HCEC 1CT (cell line): ENCODE results near the gene RASGEF1B.
"Not testable (repeated sequence)": the region's sequence is repeated elsewhere in the genome, so short reads cannot be mapped to it uniquely, and the experiment has no call there.

ENCODE experiments used
- DNase-seq: peaks from one replicate; pipeline ENCODE4 v3.0.0-alpha.2; 2017

Gene RASGEF1B

DNA sequence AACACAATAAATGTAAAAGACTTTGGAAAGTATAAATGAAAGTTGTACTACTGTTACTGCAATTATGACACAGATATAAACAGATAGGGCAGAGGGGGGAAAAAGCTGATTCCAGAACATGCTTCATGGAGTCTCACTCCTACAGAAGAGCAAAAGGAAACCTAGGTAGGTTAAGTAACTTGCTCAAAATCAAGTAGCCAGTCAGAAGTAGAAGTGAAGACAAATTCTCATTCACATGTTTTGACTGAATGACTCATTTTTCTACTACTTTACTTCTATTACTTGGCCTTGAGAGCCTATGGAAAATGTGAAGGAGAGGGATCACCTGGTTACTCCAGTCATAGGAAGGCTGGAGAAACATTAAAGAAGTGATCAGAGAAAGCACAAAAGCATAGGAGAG is 23.6 kb upstream of the RASGEF1B start:
- DNase-seq = no peak

DNA sequence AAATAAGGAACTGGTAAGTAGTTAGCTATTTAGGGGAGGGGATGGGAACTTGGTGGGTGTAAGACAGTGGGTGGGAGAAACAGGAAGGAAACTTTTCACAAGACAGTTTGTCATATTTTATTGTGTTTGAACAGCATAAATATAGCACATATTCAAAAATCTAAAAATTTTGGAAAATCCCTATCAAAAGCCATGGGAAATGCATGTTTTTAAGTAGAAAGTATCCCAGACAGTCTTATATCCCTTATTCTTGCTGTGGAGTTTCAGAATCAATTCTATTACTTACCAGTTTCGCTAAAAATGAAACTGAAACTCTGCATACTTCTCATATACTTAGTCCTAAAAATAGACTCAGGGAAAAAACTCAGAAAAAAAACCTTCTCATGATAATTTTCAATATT is 22.3 kb upstream of the RASGEF1B start:
- DNase-seq = no peak

DNA sequence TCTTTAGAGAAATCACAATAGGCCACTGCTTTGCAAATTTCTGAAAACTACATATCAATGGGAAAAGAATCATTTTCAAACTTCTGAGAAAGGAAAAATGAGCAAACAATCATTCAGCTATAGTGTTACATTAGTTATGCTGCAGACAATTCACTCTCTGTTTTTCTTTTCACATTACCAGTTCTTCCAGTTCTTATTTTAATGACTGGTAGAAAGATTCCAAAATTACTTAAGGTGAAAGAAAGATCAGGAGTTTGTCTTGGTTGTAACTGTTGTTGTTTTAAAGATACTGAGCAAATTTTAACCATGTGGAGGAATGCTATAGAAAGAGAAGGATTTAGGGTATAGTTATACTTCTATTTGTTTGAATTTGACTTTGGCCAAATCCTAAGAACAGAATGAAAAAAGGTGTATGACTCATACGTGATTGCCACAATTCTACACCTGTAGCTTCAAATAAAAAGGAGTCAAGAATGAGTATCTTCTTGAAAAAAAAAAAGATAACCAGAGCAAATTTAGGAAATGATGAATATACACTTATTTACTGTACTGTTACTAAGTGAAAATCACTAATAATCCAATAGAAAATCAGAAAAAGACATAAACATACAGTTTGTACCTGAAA is 21.0 kb upstream of the RASGEF1B start:
- DNase-seq = no peak

DNA sequence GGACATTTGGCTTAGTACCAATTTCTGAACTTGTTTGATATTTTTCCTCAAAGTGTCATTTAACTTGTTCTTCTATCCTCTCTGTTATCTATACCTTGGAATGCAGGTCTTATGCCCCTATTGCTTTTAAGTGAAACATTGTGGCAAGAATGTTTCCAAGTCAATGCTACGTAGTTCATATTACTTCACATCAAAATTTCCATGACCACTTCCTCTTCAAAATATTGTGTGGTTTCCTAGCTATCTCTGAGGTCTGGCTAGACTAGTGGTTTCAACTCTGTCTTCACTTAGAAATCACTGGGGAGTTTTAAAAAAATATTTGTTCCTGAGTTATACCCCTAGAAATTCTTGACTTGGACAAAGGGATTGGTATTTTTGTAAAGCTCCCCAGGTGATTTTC is 20.2 kb upstream of the RASGEF1B start:
- no peak for DNase-seq

DNA sequence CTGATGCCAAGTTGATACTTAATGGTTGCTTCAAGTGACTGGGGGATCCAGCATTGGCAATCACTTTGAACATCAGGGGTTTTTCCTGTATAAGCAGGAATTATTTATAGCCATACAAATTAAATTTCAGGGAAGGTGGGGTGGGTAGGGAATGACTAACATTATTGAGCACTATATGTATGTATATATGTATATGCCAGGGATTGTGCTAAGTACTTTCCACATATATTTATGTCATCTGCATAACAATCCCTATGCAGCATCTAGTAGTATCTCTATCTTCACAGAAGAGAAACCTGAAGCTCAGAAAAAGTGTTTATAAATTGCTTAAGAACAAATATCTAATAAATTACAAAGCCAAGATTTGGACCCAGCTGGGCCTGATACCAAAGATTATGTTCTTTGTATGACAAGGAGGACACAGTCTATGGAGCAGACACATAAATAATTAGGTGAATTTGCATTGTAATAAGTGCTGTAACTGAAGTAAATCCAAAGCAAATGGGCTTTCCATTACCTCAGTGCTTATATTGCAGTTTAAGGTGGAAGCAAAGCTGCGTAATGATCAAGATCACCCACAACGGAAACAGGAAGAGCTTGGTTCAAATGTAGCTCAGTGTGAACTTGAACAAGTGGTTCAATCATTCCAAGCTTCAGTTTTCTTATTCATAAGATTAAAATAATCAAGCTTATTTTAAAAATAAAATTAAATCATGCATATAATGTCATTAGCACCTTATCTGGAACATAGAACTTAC is 18.9 kb upstream of the RASGEF1B start:
- DNase-seq = no peak

GRCh38 chr4:81486502-81486901 is 14.8 kb upstream of the RASGEF1B start:
- DNase-seq = no peak

- no peak for DNase-seq
Measured at GRCh38 chr4:81485310-81485980, 13.7 kb upstream of the RASGEF1B start.

DNA sequence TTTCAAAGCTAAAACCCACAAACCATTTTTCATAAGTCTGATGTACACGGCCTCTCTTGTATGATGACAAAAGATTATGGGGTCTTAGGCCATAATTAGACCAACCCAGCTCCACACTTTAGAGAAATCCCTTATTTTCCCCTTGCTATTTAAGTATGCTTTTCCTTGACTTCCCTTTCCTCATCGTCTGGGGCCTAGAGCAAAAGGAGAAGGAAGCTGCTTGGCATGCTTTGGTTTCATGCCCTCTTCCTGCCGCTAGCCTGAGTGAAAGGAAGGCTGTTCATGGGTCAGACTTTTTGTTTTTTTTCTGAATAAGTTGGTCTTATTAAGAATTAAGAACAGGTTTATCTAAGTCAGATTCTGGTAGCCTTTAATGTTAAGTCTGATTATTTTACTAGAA is 10.6 kb upstream of the RASGEF1B start:
- no peak for DNase-seq

DNA sequence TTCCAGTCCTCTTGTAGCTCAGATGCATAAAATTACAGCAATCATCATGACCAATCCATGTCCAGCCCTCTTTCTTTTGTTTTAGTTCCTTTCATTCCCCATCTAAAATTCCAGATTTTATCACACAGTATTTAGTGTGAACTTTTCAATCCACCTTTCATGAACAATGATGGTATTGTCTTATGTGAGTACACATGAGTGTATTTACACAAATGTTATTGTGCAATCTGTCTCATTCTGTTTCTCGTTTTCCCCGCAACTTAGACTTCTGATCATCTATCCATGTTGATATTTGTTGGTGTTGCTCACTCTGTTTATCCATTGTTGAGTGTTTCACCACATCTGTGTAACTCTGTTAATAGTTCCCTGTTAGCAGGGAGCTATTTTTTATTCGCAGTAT is 9.4 kb upstream of the RASGEF1B start:
- DNase-seq = no peak

DNA sequence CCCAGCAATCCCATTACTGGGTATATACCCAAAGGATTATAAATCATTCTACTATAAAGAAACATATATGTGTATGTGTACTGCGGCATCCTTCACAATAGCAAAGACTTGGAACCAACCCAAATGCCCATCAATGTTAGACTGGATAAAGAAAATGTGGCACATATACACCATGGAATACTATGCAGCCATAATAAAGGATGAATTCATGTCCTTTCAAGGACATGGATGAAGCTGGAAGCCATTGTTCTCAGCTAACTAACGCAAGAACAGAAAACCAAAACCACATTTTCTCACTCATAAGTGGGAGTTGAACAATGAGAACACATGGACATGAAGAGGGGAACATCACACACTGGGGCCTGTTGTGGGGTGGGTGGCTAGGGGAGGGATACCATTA is 7.9 kb upstream of the RASGEF1B start:
- DNase-seq = not testable (repeated sequence)

- DNase-seq = not testable (repeated sequence)
Measured at GRCh38 chr4:81473331-81474265, 1.9 kb upstream of the RASGEF1B start.

GRCh38 chr4:81472281-81473182 is 825 bp upstream of the RASGEF1B start:
- DNase-seq = no peak

- no peak for DNase-seq
Measured at GRCh38 chr4:81471298-81471587, 464 bp downstream of the RASGEF1B start.

- no peak for DNase-seq
Measured at GRCh38 chr4:81470456-81471297, 1.0 kb downstream of the RASGEF1B start.

- DNase-seq = no peak
Measured at GRCh38 chr4:81469781-81470455, 1.8 kb downstream of the RASGEF1B start.

DNA sequence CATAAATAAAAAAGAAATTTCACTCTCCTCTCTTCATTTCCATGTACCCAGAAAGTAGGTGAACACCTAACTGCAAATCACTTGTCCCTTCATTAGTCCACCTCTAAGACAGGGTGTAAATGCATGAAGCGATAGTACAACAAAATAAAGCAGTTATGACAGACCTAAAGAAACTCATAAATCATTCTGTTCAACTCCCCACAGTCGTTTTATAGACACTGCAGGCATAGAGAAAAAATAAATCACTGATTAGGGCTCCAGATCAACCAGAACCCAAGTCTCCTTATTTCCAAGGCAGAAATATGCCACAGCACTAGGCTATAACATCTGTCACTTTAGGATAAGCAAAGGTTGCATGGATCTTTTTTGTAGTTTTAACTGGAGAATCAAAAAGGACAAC is 3.0 kb downstream of the RASGEF1B start:
- DNase-seq = no peak

- DNase-seq = no peak
Measured at GRCh38 chr4:81467672-81467964, 4.1 kb downstream of the RASGEF1B start.

DNA sequence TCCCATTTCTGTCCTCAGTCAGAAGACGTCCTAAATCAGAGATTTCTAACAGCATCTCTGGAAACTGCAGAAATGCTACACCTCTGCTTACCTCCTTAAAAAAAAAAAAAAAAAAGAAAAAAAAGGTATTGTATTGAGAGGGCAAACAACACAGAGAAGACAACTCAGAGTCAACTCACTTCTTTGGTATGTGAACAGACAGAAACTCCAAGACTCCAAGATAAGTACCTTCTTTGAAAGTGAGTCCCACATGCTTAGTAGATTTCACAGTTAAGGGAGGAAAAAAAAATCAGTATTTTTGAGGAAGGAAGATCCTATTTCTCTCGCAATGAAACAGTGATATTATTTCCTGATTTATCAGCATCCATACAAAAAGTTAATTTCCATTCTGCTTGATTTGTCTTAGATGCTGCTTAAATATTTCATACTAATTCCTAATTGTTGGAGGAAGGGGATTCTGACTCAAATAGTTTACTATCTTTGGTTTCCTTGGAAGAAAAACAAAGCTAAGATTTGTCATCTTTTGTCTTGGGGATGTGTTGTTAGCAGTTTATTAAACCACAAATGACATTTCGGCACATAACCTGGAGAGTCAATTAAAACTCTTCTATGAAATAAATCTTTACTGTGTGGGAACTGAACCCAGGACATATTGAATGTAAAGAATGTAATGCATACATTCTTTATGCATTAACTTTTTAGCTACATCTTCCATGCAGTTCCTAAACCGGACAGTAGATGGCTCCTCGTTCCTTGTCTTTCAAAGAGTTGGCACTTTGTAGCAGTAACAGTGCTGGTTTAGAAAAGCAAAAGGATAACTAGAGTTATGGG is 4.7 kb downstream of the RASGEF1B start:
- peak; percentile 14 for DNase-seq

GRCh38 chr4:81465406-81466340 is 6.0 kb downstream of the RASGEF1B start:
- no peak for DNase-seq
